Ascending aorta (tissue), 2 donors: ENCODE data around the gene THAP12. TPM values are rescaled to one million over a fixed set of nuclear protein-coding genes. Genes with fewer than 3 reads are reported as not detected.

Experiments used
- DNase-seq, 2 donors: peaks; one replicate each; pipeline ENCODE4 v3.0.0-alpha.2; 2019; ENCODE audit warnings: low spot score in 2 of 2
- H3K27ac ChIP-seq, 2 donors: fragments of 200-600 bp; sonication (generic); one replicate each; pipeline ENCODE4 v1.5.1; 2016 to 2017; ENCODE audit warnings: mild to moderate bottlenecking in 1 of 2
- H3K27me3 ChIP-seq: fragments of 200-600 bp; sonication (generic); one replicate; pipeline ENCODE4 v1.5.1; 2017
- H3K36me3 ChIP-seq, 2 donors: fragments of 200-600 bp; sonication (generic); one replicate each; pipeline ENCODE4 v1.5.1; 2016
- H3K4me1 ChIP-seq, 2 donors: fragments of 200-600 bp; sonication (generic); one replicate each; pipeline ENCODE4 v1.5.1; 2016 to 2017; ENCODE audit warnings: mild to moderate bottlenecking in 1 of 2
- H3K4me3 ChIP-seq, 2 donors: fragments of 200-600 bp; sonication (generic); one replicate each; pipeline ENCODE4 v1.5.1; 2016 to 2017; ENCODE audit warnings: mild to moderate bottlenecking in 1 of 2
- H3K9me3 ChIP-seq, 2 donors: fragments of 200-600 bp; sonication (generic); one replicate each; pipeline ENCODE4 v1.5.1; 2016
- CTCF ChIP-seq, 3 experiments: fragments of 200-600 bp in 2 of 3; fragments of 450-650 bp in 1 of 3; sonication (generic) in 2 of 3; IDR thresholded peaks; one replicate each; pipeline ENCODE4 v1.5.1; 2016 to 2019; ENCODE audit warnings: antibody characterized with exemption in 3 of 3, mild to moderate bottlenecking in 1 of 3, moderate library complexity in 1 of 3
- intact Hi-C: fragments of 100-400 bp; cut with DNase I; formaldehyde crosslinking; loops from one replicate; pipeline ENCODE4 v1.15.1; 2023
- total RNA-seq: library from RNA; depleted of rRNA; stranded (reverse); fragments of >200 nt; gene quantifications from one replicate; pipeline ENCODE4 v1.1.0, GENCODE V29; 2016

THAP12 gene
- total RNA-seq, 1 donor from 2014 or later = 12.7 TPM

- Histone ChIP-seq H3K9me3 (no peaks in the 10 kb centered on the region), H3K27me3 (no peaks in the 10 kb centered on the region), H3K36me3 (peaks cover 2 to 4% of the 10 kb centered on the region in 2 donors), H3K27ac (peak overlapping the region; percentile 49 to 74), H3K4me1 (peaks cover 5 to 11% of the 10 kb centered on the region in 2 donors), H3K4me3 (no peak overlapping the region)
- DNase-seq = no peak
- TF ChIP-seq CTCF (IDR thresholded peaks at IDR 0.05) = no peak
- intact Hi-C loops = loop anchor here (5.0 kb wide), 1 partner anchor 145 kb away; no protein-coding TSS in a partner anchor
Measured at GRCh38 chr11:76362716-76363115, 18.2 kb downstream of the THAP12 start.

- Histone ChIP-seq H3K27ac (peak overlapping the region; percentile 54 to 74), H3K4me3 (peak overlapping the region in 1 of 2 donors; percentile 27), H3K36me3 (peaks cover 2 to 4% of the 10 kb centered on the region in 2 donors), H3K9me3 (no peaks in the 10 kb centered on the region), H3K4me1 (peaks cover 5 to 9% of the 10 kb centered on the region in 2 donors), H3K27me3 (no peaks in the 10 kb centered on the region)
- no peak for TF ChIP-seq CTCF (IDR thresholded peaks at IDR 0.05)
- intact Hi-C loops = loop anchor here (5.0 kb wide), 1 partner anchor 146 kb away; no protein-coding TSS in a partner anchor
- DNase-seq = no peak
Measured at GRCh38 chr11:76361776-76362175, 19.2 kb downstream of the THAP12 start.

- TF ChIP-seq CTCF (IDR thresholded peaks at IDR 0.05) = no peak
- Histone ChIP-seq H3K4me3 (peak overlapping the region in 1 of 2 donors; percentile 27), H3K4me1 (peaks cover 5 to 9% of the 10 kb centered on the region in 2 donors), H3K9me3 (no peaks in the 10 kb centered on the region), H3K27me3 (no peaks in the 10 kb centered on the region), H3K36me3 (peaks cover 2 to 4% of the 10 kb centered on the region in 2 donors), H3K27ac (peak overlapping the region; percentile 54 to 74)
- intact Hi-C loops = loop anchor here (5.0 kb wide), 1 partner anchor 146 kb away; no protein-coding TSS in a partner anchor
- no peak for DNase-seq
Measured at GRCh38 chr11:76361374-76361773, 19.6 kb downstream of the THAP12 start.

- H3K27ac ChIP-seq = no peak overlapping the region
- no peak overlapping the region for H3K4me3 ChIP-seq
- H3K4me1 ChIP-seq = no peaks in the 10 kb centered on the region
- intact Hi-C loops = no loop called here
- peaks cover 18 to 48% of the 10 kb centered on the region in 2 donors for H3K36me3 ChIP-seq
- no peaks in the 10 kb centered on the region for H3K27me3 ChIP-seq
- DNase-seq = no peak
- no peak for TF ChIP-seq CTCF (IDR thresholded peaks at IDR 0.05)
- H3K9me3 ChIP-seq = no peaks in the 10 kb centered on the region
Measured at GRCh38 chr11:76355172-76355571, 25.8 kb downstream of the THAP12 start.

- DNase-seq = no peak
- Histone ChIP-seq H3K27ac (no peak overlapping the region), H3K36me3 (peaks cover 0 to 29% of the 10 kb centered on the region in 2 donors), H3K4me3 (no peak overlapping the region), H3K27me3 (no peaks in the 10 kb centered on the region), H3K4me1 (peaks cover 0 to 5% of the 10 kb centered on the region in 2 donors), H3K9me3 (no peaks in the 10 kb centered on the region)
- intact Hi-C loops = no loop called here
- TF ChIP-seq CTCF (IDR thresholded peaks at IDR 0.05) = no peak
Measured at GRCh38 chr11:76348348-76348747, 32.6 kb downstream of the THAP12 start.

GRCh38 chr11:76347466-76347865, 33.5 kb downstream of the THAP12 start:
- no peak for TF ChIP-seq CTCF (IDR thresholded peaks at IDR 0.05)
- Histone ChIP-seq H3K4me3 (no peak overlapping the region), H3K4me1 (peaks cover 0 to 5% of the 10 kb centered on the region in 2 donors), H3K36me3 (peaks cover 0 to 21% of the 10 kb centered on the region in 2 donors), H3K27ac (no peak overlapping the region), H3K27me3 (no peaks in the 10 kb centered on the region), H3K9me3 (no peaks in the 10 kb centered on the region)
- DNase-seq = no peak
- intact Hi-C loops = no loop called here
